GM04503 (cell line): ENCODE measurements around the gene RAB11B.
"Not testable (repeated sequence)": the region's sequence is repeated elsewhere in the genome, so short reads cannot be mapped to it uniquely, and the experiment has no call there.

ENCODE experiments used
- DNase-seq: peaks from one replicate; pipeline ENCODE4 v3.0.0-alpha.2; 2012; ENCODE audit warnings: low read depth

Gene RAB11B

DNA sequence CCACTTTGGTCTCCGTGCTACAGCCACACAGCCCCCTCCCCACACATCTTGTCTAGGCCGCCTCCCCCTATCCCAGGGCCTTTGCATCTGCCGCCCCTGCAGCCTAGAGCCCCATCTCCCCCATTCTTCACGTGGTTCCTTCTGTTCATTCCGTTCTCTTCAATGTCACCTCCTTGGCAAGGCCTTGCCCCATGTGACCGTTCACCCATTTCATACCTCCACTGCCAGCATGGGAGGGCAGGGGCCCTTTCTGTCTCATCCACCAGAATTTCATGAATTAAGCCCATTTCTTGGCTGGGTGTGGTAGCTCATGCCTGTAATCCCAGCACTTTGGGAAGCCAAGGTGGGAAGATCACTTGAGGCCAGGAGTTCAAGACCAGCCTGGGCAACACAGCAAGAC is 38.9 kb downstream of the RAB11B start:
- DNase-seq = no peak

DNA sequence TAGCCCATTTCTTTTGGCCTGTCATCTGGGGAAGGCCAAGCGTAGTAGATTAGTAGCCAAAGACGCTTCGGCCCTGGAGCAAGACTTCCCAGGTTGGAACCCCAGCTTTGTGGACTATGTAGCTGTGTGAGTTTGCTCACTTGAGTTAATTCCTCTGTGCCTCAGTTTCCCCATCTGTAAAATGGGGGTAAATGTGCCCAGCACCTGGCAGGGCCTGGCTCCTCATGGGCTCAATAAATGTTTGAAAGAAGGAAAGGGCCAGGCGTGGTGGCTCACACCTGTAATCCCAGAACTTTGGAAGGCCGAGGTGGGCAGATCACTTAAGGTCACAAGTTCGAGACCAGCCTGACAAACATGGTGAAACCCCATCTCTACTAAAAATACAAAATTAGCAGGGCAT is 39.7 kb downstream of the RAB11B start:
- DNase-seq = no peak

DNA sequence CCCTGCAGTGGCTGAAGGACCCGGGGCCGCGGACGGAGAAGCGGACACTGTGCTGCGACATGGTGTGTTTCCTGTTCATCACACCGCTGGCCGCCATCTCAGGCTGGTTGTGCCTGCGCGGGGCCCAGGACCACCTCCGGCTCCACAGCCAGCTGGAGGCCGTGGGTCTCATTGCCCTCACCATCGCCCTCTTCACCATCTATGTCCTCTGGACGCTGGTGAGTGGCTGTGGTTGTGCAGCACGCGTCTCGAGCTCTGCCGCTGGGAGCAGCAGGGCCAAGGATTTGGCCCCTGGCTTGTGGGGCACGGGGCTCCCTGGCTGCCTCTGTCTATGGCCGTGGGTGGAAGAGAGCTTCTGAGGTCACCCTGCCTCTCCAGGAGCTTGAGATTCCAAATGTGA is 40.5 kb downstream of the RAB11B start:
- no peak for DNase-seq

DNA sequence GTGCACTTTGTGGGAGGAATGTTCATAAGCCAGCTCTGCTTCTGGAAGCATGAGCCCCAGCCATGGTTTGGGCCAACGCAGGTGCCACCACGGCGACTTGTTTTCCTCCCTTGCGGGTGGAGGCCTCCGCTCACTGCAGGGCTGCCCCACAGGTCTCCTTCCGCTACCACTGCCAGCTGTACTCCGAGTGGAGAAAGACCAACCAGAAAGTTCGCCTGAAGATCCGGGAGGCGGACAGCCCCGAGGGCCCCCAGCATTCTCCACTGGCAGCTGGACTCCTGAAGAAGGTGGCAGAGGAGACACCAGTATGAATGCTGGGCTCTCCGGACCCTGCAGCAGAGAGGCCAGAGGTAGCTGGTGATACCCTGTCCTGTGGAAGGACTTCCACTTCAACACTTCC is 48.1 kb downstream of the RAB11B start:
- DNase-seq = no peak

DNA sequence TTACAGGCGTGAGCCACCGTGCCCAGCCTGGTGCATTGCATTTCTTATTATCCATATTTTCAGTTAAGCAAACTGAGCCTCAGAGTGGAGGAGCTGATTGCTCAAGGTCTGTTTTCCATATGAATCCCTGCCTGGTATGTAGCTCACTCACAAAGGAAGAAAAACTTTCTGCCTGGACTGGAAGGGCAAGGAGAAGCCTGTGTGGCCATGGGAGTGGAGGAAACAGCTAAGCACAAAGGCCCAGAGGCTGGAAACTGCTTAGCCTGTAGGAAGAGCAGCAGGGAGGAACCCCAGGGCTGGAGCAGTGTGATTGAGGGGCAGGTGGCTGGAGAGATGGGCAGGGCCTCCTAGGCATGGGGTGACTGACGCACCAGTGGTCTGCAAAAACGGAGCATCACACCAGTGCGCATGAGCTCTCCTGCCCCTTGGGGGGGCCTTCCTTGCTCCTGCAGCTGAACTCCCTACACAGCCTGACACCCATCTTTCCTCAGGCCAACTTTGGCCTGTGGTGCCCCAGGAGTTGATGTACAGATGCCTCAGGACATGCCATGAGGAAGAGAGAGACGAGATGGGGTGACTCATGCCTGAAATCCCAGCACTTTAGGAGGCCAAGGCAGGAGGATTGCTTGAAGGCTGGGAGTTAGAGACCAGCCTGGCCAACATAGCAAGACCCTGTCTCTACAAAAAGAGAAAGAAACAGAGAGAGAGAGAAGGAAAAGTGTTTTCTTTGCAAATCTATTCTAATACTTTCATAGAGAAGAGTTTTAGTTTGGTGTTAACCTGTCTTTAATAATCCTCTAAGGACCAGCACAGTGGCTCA is 51.8 kb downstream of the RAB11B start:
- DNase-seq = no peak

DNA sequence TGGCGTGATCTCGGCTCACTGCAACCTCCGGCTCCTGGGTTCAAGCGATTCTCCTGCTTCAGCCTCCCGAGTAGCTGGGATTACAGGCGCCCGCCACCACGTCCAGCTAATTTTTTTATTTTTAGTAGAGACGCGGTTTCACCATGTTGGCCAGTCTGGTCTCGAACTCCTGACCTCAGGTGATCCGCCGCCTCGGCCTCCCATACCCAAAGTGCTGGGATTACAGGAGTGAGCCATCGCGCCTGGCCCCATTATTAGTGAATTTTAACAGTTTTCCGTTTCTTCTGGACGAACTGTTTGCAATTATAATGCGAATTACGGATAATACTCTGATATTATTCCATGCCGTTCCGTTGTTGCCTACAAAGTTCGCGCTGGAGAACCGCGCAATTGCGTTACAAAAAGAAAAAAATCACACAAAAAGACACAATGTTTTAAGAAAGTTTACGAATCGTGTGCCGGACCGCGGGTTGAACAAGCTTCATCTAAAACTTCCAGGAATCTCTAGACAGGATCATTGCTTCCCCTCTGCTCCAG is 54.0 kb downstream of the RAB11B start:
- not testable (repeated sequence) for DNase-seq

DNA sequence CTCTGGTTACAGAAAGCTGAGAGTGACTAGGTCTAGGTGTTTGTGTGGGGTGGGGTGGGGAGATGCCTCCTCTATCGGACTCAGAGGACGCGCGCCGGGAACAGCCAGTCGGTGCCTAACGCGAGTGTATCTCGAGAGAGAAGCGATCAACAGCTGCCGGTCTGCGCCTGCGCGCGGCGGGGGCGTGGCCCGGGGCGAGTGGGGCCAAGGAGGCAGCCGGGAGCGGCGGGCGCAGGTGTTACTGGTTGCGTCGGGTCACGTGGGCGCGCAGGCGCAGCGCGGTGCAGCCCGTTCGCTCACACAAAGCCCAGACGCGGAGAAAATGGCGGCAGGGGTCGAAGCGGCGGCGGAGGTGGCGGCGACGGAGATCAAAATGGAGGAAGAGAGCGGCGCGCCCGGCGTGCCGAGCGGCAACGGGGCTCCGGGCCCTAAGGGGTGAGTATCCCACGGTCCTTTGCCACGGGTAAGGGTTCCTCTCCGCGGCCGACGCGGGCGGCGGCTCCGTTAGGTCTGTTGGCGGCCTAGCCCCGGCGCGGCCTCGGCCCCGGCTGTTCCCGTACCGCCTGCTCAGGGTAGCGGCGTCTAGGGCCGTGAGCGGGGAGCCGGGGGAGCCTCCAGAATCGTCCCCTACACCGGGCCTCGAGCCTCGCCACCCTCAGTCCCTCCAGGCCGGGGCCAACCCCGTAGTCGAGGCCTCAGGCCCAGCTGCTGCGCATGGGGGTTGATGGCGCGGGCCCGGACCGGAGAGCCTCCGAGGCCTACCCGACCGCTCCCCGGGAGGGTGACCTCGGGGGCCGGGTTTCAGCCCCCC is 54.7 kb downstream of the RAB11B start, which contains the start of gene HNRNPM:
TSS of gene HNRNPM (plus strand) at position 299 of the 811 bp plus-strand sequence. CDS start at position 323, 24 bp downstream.
- DNase-seq = peak; percentile 75

DNA sequence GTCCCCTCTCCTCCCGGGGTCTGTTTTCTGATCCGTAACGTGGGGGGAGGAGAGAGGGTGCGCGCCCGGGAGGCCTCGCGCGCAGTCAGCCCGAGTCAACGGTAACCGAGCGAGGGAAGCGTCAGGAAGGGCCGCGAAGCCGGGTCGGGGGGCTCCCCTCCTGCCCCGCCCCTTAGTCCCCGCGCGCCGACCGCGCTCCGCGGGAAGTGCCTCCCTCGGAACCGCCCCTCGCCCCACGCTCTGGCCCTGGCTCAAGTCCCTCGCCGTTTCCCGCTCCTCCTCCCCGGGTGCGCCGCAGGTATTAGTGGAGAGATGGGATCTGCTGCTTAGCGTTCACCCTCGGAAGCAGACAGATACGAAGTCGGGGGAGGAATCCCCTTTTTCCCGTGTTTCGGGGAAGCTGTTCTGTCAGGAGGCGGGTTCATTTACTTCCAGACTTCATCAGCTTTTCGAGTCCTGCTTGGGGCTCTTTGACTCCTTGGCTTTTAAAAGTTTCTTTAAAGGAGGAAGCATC is 55.4 kb downstream of the RAB11B start:
- DNase-seq = no peak

DNA sequence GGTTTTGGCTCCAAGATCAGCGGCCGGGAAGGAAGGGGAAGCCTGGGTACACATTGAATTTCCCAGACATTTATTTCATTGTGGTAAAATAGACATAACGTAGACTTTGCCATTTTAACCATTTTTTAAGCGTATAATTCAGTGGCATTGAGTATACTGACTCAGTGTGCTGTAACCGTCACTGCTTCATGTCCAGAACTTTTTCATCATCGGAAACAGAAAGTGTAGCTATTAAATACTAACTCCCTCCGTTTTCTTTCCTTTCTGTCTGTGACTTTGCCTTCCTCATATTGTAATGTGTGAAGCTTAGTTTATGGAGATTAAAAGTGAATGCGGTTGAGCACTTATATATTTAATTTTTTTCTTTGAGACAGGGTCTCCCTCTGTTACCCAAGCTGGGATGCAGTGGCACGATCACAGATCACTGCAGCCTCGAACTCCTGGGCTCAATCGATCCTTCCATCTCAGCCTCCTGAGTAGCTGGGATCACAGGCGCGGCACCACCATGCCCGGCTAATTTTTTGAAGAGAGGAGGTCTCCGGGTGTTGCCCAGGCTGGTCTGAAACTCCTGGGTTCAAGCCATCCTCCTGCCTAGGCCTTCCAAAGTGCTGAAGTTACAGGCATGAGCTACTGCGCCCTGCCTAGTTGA is 56.0 kb downstream of the RAB11B start:
- DNase-seq = no peak

DNA sequence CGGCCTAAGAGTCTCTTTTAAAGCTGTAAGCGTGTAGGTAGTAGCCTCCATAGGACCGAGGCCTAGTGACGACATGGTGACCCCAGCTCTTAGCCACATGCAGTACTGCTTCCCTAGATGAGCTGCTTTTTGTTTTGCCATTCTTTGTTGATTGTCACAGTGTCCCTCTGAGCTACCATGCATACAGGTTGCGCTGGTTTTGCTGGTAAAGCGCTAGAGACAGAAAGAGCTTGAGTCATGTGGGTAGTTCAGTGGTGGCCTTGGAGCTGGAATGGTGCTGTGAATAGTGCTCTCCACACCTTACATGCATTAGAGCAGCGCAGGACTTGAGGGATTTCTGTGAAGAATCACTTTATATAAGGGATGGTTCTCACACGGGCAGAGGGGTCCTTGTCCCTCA is 59.7 kb downstream of the RAB11B start:
- no peak for DNase-seq

DNA sequence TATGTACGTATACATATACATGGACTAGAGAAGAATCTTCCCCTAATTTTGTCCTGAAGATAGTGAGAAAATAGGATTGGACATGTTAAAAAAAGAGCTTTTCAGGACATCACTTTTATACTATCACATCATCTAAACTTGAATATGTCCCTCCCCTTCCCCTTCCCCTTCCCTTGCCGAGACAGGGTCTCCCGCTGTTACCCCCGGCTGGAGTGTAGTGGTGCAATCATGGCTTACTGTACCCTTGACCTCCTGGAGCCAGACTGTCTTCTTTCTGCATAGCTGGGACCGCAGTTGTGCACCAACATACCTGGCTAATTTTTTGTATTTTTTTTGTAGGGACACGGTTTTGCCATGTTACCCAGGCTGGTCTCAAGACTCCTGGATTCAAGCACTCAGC is 61.2 kb downstream of the RAB11B start:
- DNase-seq = no peak

DNA sequence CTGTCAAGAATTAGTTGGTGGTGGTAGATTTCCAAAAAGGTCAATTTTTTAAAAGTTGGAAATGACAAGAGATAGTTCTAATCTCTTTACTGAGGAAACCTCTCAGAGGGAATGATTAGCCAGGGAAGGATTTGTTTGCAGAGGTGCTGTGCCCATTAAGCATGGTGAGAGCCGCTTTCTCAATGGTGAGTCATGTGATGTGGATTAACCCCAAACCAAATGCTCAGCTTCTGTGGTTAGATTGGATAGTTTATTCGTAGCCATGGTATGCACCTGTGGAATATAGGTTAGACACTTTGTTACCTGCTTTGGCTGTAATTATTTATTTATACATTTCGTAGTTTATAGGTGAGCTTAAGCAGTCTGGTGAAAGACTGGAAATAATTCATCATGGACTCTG is 61.7 kb downstream of the RAB11B start:
- no peak for DNase-seq

DNA sequence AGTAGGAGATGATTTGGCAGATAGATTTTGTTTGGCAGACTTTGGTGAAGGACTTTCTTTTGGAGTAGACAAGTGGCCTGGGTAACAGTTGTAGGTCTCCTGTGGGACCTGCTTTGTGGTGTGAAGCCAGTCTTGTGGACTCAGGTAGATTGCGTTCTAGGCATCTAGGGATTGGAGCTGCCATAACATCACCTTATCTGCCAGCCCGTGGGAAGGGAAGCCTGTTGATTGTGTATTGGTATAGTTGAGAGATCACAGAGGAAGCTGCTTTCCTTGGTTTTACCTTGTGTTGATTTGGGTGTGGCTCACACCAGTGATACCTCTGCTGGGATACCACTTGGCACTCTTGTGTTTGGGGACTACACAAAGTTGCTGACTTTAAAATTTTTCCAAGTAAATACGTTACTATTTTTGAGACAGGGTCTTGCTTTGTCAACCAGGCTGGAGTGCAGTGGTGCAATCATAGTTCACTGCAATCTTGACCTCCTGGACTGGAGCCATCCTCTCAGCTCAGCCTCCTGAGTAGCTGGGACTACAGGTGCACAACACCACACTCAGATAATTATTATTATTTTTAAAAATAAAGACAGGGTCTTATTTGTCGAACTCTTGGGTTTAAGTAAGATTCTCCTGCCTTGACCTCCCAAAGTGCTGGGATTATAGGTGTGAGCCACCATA is 62.4 kb downstream of the RAB11B start:
- DNase-seq = no peak

DNA sequence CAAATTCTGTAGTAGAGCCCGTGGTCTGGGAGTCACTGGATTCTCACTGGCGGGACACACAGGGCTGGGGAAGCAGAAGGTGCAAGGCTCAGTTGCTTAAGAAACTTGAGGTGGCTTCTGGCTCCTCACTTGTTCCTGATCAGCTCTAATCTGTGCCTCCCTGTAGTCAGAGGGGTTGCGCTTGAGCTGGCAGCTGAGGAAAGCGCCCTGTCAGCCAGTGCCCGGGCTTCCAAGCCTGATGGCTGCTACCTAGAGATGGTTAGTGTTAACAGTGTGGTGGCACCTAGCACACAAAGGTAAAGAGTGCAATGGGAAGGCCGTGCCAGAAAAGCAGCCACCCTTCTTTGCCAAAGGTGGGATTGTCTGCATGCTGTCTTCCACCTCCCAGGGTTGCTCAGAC is 63.5 kb downstream of the RAB11B start:
- no peak for DNase-seq
